ENCODE results near the gene ATP2C2. TPM values are rescaled to one million over a fixed set of nuclear protein-coding genes. Genes with fewer than 3 reads are reported as not detected.
A peak's percentile ranks its signal among the peaks of the same experiment; 100 is the strongest.
"Not testable (repeated sequence)": the region's sequence is repeated elsewhere in the genome, so short reads cannot be mapped to it uniquely, and the experiment has no call there.

The ATP2C2 gene
- total RNA-seq, 1 donor from 2014 or later, result not detected

DNA sequence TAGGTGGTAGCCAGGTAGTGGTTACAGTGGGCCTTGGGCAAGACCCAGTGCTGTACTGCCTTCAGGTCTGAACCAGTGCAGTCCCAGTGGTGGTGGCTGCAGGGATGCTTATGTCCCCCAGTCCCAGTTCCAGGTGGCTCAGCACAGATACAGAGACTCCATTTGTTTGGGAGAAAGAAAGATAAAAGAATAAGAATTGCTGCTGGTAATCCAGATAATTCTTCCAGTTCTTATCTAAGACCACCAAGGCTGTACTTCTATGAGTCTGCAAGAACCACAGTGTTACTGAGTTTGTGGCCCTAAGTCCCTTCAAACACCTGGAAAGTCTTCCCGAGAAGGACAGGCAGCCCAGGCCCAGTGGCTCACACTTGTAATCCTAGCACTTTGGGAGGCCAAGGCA lies 33.9 kb upstream of the ATP2C2 start:
- Histone ChIP-seq H3K9me3 (ENCODE audit: low read depth) (no peaks in the 10 kb centered on the region), H3K4me3 (no peak overlapping the region), H2AFZ (replicated peaks) (no peak overlapping the region), H3K36me3 (no peaks in the 10 kb centered on the region), H3K4me1 (no peaks in the 10 kb centered on the region), H4K20me1 (ENCODE audit: low read depth) (no peaks in the 10 kb centered on the region), H3K9ac (no peak overlapping the region), H3K79me2 (ENCODE audit: low read depth) (no peaks in the 10 kb centered on the region), H3F3A (ENCODE audit: low read depth) (no peaks in the 10 kb centered on the region), H3K27ac (no peak overlapping the region), H3K4me2 (no peak overlapping the region), H3K27me3 (no peaks in the 10 kb centered on the region)
- DNase-seq (ENCODE audit: low spot score), result no peak
- H3K27ac Mint-ChIP-seq, result no peak overlapping the region
- TF ChIP-seq, protein P1, sequence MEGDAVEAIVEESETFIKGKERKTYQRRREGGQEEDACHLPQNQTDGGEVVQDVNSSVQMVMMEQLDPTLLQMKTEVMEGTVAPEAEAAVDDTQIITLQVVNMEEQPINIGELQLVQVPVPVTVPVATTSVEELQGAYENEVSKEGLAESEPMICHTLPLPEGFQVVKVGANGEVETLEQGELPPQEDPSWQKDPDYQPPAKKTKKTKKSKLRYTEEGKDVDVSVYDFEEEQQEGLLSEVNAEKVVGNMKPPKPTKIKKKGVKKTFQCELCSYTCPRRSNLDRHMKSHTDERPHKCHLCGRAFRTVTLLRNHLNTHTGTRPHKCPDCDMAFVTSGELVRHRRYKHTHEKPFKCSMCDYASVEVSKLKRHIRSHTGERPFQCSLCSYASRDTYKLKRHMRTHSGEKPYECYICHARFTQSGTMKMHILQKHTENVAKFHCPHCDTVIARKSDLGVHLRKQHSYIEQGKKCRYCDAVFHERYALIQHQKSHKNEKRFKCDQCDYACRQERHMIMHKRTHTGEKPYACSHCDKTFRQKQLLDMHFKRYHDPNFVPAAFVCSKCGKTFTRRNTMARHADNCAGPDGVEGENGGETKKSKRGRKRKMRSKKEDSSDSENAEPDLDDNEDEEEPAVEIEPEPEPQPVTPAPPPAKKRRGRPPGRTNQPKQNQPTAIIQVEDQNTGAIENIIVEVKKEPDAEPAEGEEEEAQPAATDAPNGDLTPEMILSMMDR (IDR thresholded peaks at IDR 0.05), result no peak
- no peak for TF ChIP-seq EZH2 (IDR thresholded peaks at IDR 0.05)
- TF ChIP-seq EZH2phosphoT487 (IDR thresholded peaks at IDR 0.05), result no peak
- peaks cover 7% of the 10 kb centered on the region for H3K27me3 Mint-ChIP-seq (ENCODE audit: insufficient read depth, low read depth)
- H3K36me3 Mint-ChIP-seq, result no peaks in the 10 kb centered on the region
- peaks cover 4% of the 10 kb centered on the region for H3K4me1 Mint-ChIP-seq
- H3K4me3 Mint-ChIP-seq, result no peak overlapping the region
- peaks cover 18% of the 10 kb centered on the region for H3K9me3 Mint-ChIP-seq

GRCh38 chr16:84337236-84337635 lies 31.1 kb upstream of the ATP2C2 start:
- not testable (repeated sequence) for H3K27me3 ChIP-seq; H3K4me2 ChIP-seq; H3K27ac Mint-ChIP-seq; H3K9ac ChIP-seq; H3K27me3 Mint-ChIP-seq (ENCODE audit: insufficient read depth, low read depth); H3K27ac ChIP-seq; H3K4me3 Mint-ChIP-seq; H3F3A ChIP-seq (ENCODE audit: low read depth); H3K4me1 Mint-ChIP-seq; H3K4me3 ChIP-seq; H3K4me1 ChIP-seq; H3K36me3 Mint-ChIP-seq; H3K9me3 ChIP-seq (ENCODE audit: low read depth); H2AFZ ChIP-seq (replicated peaks); H4K20me1 ChIP-seq (ENCODE audit: low read depth); H3K79me2 ChIP-seq (ENCODE audit: low read depth); DNase-seq (ENCODE audit: low spot score); H3K36me3 ChIP-seq
- peaks cover 18% of the 10 kb centered on the region for H3K9me3 Mint-ChIP-seq

DNA sequence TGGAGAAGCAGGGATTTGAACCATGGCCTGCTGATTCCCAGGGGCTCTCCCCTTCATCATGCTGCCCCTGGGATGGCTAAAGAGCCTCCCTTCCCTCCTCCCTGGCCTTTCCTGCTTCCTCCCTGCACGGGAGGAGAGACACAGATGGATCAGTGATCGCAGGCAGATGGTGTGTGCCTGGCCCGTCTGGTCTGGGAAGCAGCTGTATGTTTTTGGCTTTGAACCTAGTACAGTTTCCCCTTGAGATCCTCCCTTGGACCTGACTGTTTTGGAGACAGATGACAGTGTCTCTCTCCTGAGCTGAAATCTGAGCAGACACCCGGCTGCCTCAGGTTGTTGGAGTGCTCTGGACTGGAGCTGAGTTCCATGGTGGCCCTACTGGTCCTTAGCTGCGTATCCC lies 29.0 kb upstream of the ATP2C2 start:
- no peak overlapping the region for H3K27ac ChIP-seq
- H3K9me3 ChIP-seq (ENCODE audit: low read depth), result no peaks in the 10 kb centered on the region
- H3K27me3 ChIP-seq, result no peaks in the 10 kb centered on the region
- H3K4me3 ChIP-seq, result no peak overlapping the region
- Mint-ChIP-seq H3K4me1 (no peaks in the 10 kb centered on the region), H3K27ac (peak overlapping the region; percentile 26), H3K36me3 (no peaks in the 10 kb centered on the region), H3K9me3 (peaks cover 18% of the 10 kb centered on the region), H3K27me3 (ENCODE audit: insufficient read depth, low read depth) (peaks cover 2% of the 10 kb centered on the region), H3K4me3 (no peak overlapping the region)
- no peak overlapping the region for H2AFZ ChIP-seq (replicated peaks)
- no peaks in the 10 kb centered on the region for H4K20me1 ChIP-seq (ENCODE audit: low read depth)
- H3K36me3 ChIP-seq, result no peaks in the 10 kb centered on the region
- no peaks in the 10 kb centered on the region for H3K79me2 ChIP-seq (ENCODE audit: low read depth)
- no peak overlapping the region for H3K4me2 ChIP-seq
- H3F3A ChIP-seq (ENCODE audit: low read depth), result no peaks in the 10 kb centered on the region
- no peak for DNase-seq (ENCODE audit: low spot score)
- H3K9ac ChIP-seq, result no peak overlapping the region
- no peaks in the 10 kb centered on the region for H3K4me1 ChIP-seq
- TF ChIP-seq EZH2 (IDR thresholded peaks at IDR 0.05) (no peak), EZH2phosphoT487 (IDR thresholded peaks at IDR 0.05) (no peak)
- TF ChIP-seq, protein P1 (IDR thresholded peaks at IDR 0.05), result no peak

- Histone ChIP-seq H3K4me1 (no peaks in the 10 kb centered on the region), H3K9ac (no peak overlapping the region), H4K20me1 (ENCODE audit: low read depth) (no peaks in the 10 kb centered on the region), H3K4me2 (no peak overlapping the region), H3K36me3 (no peaks in the 10 kb centered on the region), H3K9me3 (ENCODE audit: low read depth) (no peaks in the 10 kb centered on the region), H3K27ac (no peak overlapping the region), H3K79me2 (ENCODE audit: low read depth) (no peaks in the 10 kb centered on the region), H3K4me3 (no peak overlapping the region), H2AFZ (replicated peaks) (no peak overlapping the region), H3F3A (ENCODE audit: low read depth) (no peaks in the 10 kb centered on the region), H3K27me3 (no peaks in the 10 kb centered on the region)
- peak overlapping the region; percentile 26 for H3K27ac Mint-ChIP-seq
- peaks cover 18% of the 10 kb centered on the region for H3K9me3 Mint-ChIP-seq
- no peak for DNase-seq (ENCODE audit: low spot score)
- H3K27me3 Mint-ChIP-seq (ENCODE audit: insufficient read depth, low read depth), result peaks cover 2% of the 10 kb centered on the region
- no peak overlapping the region for H3K4me3 Mint-ChIP-seq
- TF ChIP-seq, protein P1 (IDR thresholded peaks at IDR 0.05), result no peak
- no peak for TF ChIP-seq EZH2phosphoT487 (IDR thresholded peaks at IDR 0.05)
- TF ChIP-seq EZH2 (IDR thresholded peaks at IDR 0.05), result no peak
- H3K36me3 Mint-ChIP-seq, result no peaks in the 10 kb centered on the region
- H3K4me1 Mint-ChIP-seq, result no peaks in the 10 kb centered on the region
These were observed 28.6 kb upstream of the ATP2C2 start for GRCh38 chr16:84339766-84340165.

Measured in neural progenitor cell (in vitro differentiated cells).